Esophagus squamous epithelium (tissue), 5 donors: ENCODE measurements around the gene PIAS4. TPM values are rescaled to one million over a fixed set of nuclear protein-coding genes. Genes with fewer than 3 reads are reported as not detected.

Experiments used
- DNase-seq: peaks from one replicate; lab custom pipeline; 2025; lab: John Stamatoyannopoulos, UW
- H3K27ac ChIP-seq, 4 donors: fragments of 200-600 bp; sonication (generic); one replicate each; pipeline ENCODE4 v1.5.1; 2016 to 2019; ENCODE audit warnings: mild to moderate bottlenecking in 1 of 4
- H3K27me3 ChIP-seq, 4 donors: fragments of 200-600 bp; sonication (generic); 1 replicate in 3 of 4; 2 replicates in 1 of 4; pipeline versions ENCODE4 v1.5.1 to v1.6.0; 2017 to 2021; ENCODE audit warnings: antibody characterized with exemption in 1 of 4
- H3K36me3 ChIP-seq, 3 donors: fragments of 200-600 bp; sonication (generic); one replicate each; pipeline ENCODE4 v1.5.1; 2016 to 2019
- H3K4me1 ChIP-seq, 3 donors: fragments of 200-600 bp; sonication (generic); one replicate each; pipeline ENCODE4 v1.5.1; 2017 to 2019
- H3K4me3 ChIP-seq, 4 donors: fragments of 200-600 bp; sonication (generic); 1 replicate in 3 of 4; 2 replicates in 1 of 4; pipeline ENCODE4 v1.5.1; 2016 to 2019; ENCODE audit warnings: mild to moderate bottlenecking in 2 of 4, moderate library complexity in 1 of 4
- H3K9me3 ChIP-seq, 3 donors: fragments of 200-600 bp; sonication (generic); one replicate each; pipeline ENCODE4 v1.5.1; 2016 to 2019
- CTCF ChIP-seq, 6 experiments: fragments of 450-650 bp in 4 of 6; fragments of 200-600 bp in 2 of 6; sonication (generic) in 2 of 6; IDR thresholded peaks; one replicate each; pipeline ENCODE4 v1.5.1; 2016 to 2019; ENCODE audit warnings: antibody characterized with exemption in 6 of 6, mild to moderate bottlenecking in 4 of 6, moderate library complexity in 4 of 6
- POLR2A ChIP-seq, 4 donors: fragments of 450-650 bp; IDR thresholded peaks; one replicate each; pipeline ENCODE4 v1.6.1; 2017; ENCODE audit warnings: antibody characterized with exemption in 4 of 4, mild to moderate bottlenecking in 4 of 4, moderate library complexity in 3 of 4
- WGBS, 2 donors: methylation state at CpG; one replicate each; pipeline ENCODE4 v1.1.5; 2018; 5-methylcytosine and 5-hydroxymethylcytosine counted together
- intact Hi-C: fragments of 100-400 bp; cut with DNase I; formaldehyde crosslinking; loops from one replicate; pipeline ENCODE4 v1.15.0; 2022
- total RNA-seq, 4 donors: library from RNA; depleted of rRNA; stranded (reverse); fragments of >200 nt; gene quantifications; one replicate each; pipeline ENCODE4 v1.1.0, GENCODE V29; 2016
- donor health status: DM: yes; HTN: yes; CAD: no.

The PIAS4 gene
- total RNA-seq, 4 donors from 2014 or later: 11.4 to 15.1 (median 13.0) TPM

DNA sequence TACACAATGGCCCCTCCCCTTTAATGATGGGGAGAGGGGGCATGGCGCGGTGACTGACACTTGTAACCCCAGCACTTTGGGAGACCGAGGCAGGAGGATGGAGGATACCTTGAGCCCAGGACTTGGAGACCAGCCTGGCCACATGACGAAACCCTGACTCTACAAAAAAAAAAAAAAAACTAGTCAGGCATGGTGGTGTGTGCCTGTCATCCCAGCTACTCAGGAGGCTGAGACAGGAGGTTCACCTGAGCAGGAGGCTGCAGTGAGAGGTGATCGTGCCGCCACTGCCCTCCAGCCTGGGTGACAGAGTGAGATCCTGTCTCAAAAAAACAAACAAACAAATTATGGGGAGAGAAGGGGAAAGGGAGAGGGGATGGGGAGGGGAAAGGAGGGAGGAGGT lies 72.9 kb downstream of the PIAS4 start:
- DNase-seq: no peak
- Histone ChIP-seq H3K36me3 (no peaks in the 10 kb centered on the region), H3K27me3 (no peaks in the 10 kb centered on the region), H3K4me3 (no peak overlapping the region), H3K9me3 (no peaks in the 10 kb centered on the region), H3K27ac (no peak overlapping the region), H3K4me1 (peaks cover 17 to 57% (median 24%) of the 10 kb centered on the region in 3 donors)
- intact Hi-C loops: no loop called here
- 70 to 84% methylated on average over 5 to 6 of the region's 6 CpGs for WGBS, 2 donors
- no peak for TF ChIP-seq POLR2A (IDR thresholded peaks at IDR 0.05)
- no peak for TF ChIP-seq CTCF (IDR thresholded peaks at IDR 0.05)

- Histone ChIP-seq H3K4me3 (no peak overlapping the region), H3K9me3 (no peaks in the 10 kb centered on the region), H3K27ac (peak overlapping the region in 2 of 4 donors; percentile 20 to 25), H3K27me3 (no peaks in the 10 kb centered on the region), H3K4me1 (peaks cover 20 to 65% (median 24%) of the 10 kb centered on the region in 3 donors), H3K36me3 (no peaks in the 10 kb centered on the region)
- WGBS, 2 donors: 11 to 23% methylated on average over 1 to 2 of the region's 2 CpGs
- no peak for DNase-seq
- TF ChIP-seq POLR2A (IDR thresholded peaks at IDR 0.05) (no peak), CTCF (IDR thresholded peaks at IDR 0.05) (no peak)
- intact Hi-C loops: no loop called here
Measured at GRCh38 chr19:4081441-4082129, 74.0 kb downstream of the PIAS4 start.

DNA sequence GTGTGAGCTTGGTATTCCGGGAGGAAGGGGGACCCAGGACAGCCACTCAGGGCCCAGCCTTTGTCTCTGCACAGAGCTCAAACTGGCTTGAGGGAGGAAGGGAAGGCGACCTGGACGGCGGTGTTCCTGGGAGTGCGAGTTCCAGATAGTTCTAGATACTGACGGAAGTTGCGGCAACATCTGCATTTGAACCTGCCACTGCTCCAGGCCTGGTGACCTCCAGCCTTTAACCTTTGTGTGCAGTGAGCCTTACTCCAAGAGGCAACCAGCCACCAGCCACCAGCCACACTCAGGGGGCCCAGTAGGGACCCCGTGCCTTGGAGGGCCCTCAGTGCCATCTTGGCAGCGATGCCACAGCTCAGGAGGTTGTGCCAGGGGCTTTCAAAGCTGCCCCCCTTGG lies 74.6 kb downstream of the PIAS4 start:
- Histone ChIP-seq H3K4me3 (no peak overlapping the region), H3K4me1 (peaks cover 21 to 65% (median 24%) of the 10 kb centered on the region in 3 donors), H3K9me3 (no peaks in the 10 kb centered on the region), H3K27ac (peak overlapping the region in 2 of 4 donors; percentile 20 to 25), H3K27me3 (no peaks in the 10 kb centered on the region), H3K36me3 (no peaks in the 10 kb centered on the region)
- TF ChIP-seq CTCF (IDR thresholded peaks at IDR 0.05) (no peak), POLR2A (IDR thresholded peaks at IDR 0.05) (no peak)
- intact Hi-C loops: no loop called here
- WGBS, 2 donors: 87 to 93% methylated on average over 3 to 7 of the region's 9 CpGs
- no peak for DNase-seq

- H3K4me1 ChIP-seq: peaks cover 10 to 61% (median 14%) of the 10 kb centered on the region in 3 donors
- H3K27ac ChIP-seq: peak overlapping the region; percentile 56 to 82 (median 71)
- intact Hi-C loops: no loop called here
- 31 to 45% methylated on average over 18 to 19 of the region's 28 CpGs for WGBS, 2 donors
- H3K4me3 ChIP-seq: peak overlapping the region; percentile 9 to 48 (median 25)
- H3K27me3 ChIP-seq: no peaks in the 10 kb centered on the region
- H3K9me3 ChIP-seq: no peaks in the 10 kb centered on the region
- no peak for DNase-seq
- no peak for TF ChIP-seq POLR2A (IDR thresholded peaks at IDR 0.05)
- no peak for TF ChIP-seq CTCF (IDR thresholded peaks at IDR 0.05)
- H3K36me3 ChIP-seq: no peaks in the 10 kb centered on the region
Measured at GRCh38 chr19:4083677-4084546, 76.4 kb downstream of the PIAS4 start.

DNA sequence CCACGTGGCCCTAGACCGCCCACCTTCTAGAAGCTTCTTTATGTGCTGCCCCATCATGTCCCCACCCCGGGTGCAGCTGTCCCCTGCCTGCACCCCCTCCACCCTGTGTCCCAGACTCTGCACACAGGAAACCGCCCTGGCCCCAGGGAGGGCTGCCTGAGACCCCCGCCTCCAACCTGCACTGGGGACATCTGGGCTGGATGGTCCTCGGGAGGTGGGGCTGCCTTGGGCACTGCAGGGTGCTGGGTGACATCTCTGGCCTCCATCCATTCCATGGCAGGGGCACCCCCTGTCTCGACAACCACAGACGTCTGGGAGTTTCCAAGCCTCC lies 77.0 kb downstream of the PIAS4 start:
- Histone ChIP-seq H3K4me1 (peaks cover 10 to 56% (median 14%) of the 10 kb centered on the region in 3 donors), H3K4me3 (peak overlapping the region in 3 of 4 donors; percentile 9 to 48 (median 36)), H3K36me3 (peaks cover 1 to 6% (median 4%) of the 10 kb centered on the region in 3 donors), H3K27ac (peak overlapping the region; percentile 56 to 82 (median 71)), H3K27me3 (no peaks in the 10 kb centered on the region), H3K9me3 (no peaks in the 10 kb centered on the region)
- DNase-seq: no peak
- TF ChIP-seq POLR2A (IDR thresholded peaks at IDR 0.05) (no peak), CTCF (IDR thresholded peaks at IDR 0.05) (no peak)
- 51 to 63% methylated on average over 3 to 6 of the region's 8 CpGs for WGBS, 2 donors
- intact Hi-C loops: no loop called here
